A549 (cell line): ENCODE results near the gene ETV3. TPM values are rescaled to one million over a fixed set of nuclear protein-coding genes. Genes with fewer than 3 reads are reported as not detected.

Experiments used
- ATAC-seq, 2 experiments: fragments of 200-7000 bp in 1 of 2; fragments of >200 bp in 1 of 2; cut with Nextera tagmentation in 1 of 2; cut with Tn5 transposase in 1 of 2; 3 replicates each; pipeline versions ENCODE4 v1.8.0 to v1.9.1; 2018 to 2020; ENCODE audit warnings: mild to moderate bottlenecking in 1 of 2, moderate library complexity in 1 of 2
- CTCF ChIA-PET: fragments of 300-600 bp; sonication (Branson Sonifier 250); formaldehyde crosslinking; extraction: SDS; loops from one replicate; lab custom pipeline; 2021; ENCODE audit warnings: antibody characterized with exemption, inconsistent platforms; lab: Yijun Ruan, JAX
- POLR2A ChIA-PET: fragments of 350-600 bp; formaldehyde crosslinking; extraction: SDS; loops from one replicate; lab custom pipeline; 2021; ENCODE audit warnings: antibody characterized with exemption, inconsistent platforms; lab: Yijun Ruan, JAX
- DNase-seq, 2 experiments: peaks; one replicate each; pipeline versions ENCODE4 v3.0.0 to v3.0.0-alpha.2; 2011 to 2016; ENCODE audit warnings: low read depth in 1 of 2, low spot score in 1 of 2
- FAIRE-seq: peaks from 2 replicates; lab custom pipeline; 2011; peaks lifted over from hg19 to GRCh38; lab: Jason Lieb, UNC
- H3K27ac ChIP-seq, 2 experiments: fragments of >200 bp; sonication (Bioruptor Twin); formaldehyde crosslinking; 3 replicates each; pipeline ENCODE4 v1.5.1; 2016 to 2017
- H3K4me1 ChIP-seq: fragments of >200 bp; sonication (Bioruptor Twin); formaldehyde crosslinking; 3 replicates; pipeline ENCODE4 v1.6.1; 2016
- H3K4me2 ChIP-seq: fragments of >200 bp; sonication (Bioruptor Twin); formaldehyde crosslinking; 3 replicates; pipeline ENCODE4 v1.6.1; 2016
- H3K4me3 ChIP-seq: fragments of >200 bp; sonication (Bioruptor Twin); formaldehyde crosslinking; 3 replicates; pipeline ENCODE4 v1.5.1; 2016
- H3K9me3 ChIP-seq: fragments of >200 bp; sonication (Bioruptor Twin); formaldehyde crosslinking; 3 replicates; pipeline ENCODE4 v1.6.1; 2016
- CBX2 ChIP-seq: fragments of 200-600 bp; sonication (generic); IDR thresholded peaks from 2 replicates; pipeline ENCODE4 v1.6.1; 2016; ENCODE audit warnings: low read depth, mild to moderate bottlenecking, borderline replicate concordance
- EP300 ChIP-seq, 2 experiments: fragments of >200 bp; sonication (Bioruptor Twin); formaldehyde crosslinking; IDR thresholded peaks; 2 replicates in 1 of 2; 3 replicates in 1 of 2; pipeline ENCODE4 v1.6.1; 2016 to 2017
- GATA3 ChIP-seq: IDR thresholded peaks from 2 replicates; pipeline ENCODE4 v1.6.1; 2012; ENCODE audit warnings: borderline replicate concordance
- HOXB13 ChIP-seq: fragments of 250-450 bp; sonication (Bioruptor Pico); IDR thresholded peaks from 2 replicates; pipeline ENCODE4 v1.5.0; 2020; ENCODE audit warnings: low read depth, mild to moderate bottlenecking, moderate library complexity
- KDM5A ChIP-seq: fragments of 200-600 bp; sonication (generic); IDR thresholded peaks from 2 replicates; pipeline ENCODE4 v1.6.1; 2016; ENCODE audit warnings: antibody characterized with exemption, mild to moderate bottlenecking
- MAZ ChIP-seq: fragments of 150-350 bp; IDR thresholded peaks from 2 replicates; pipeline ENCODE4 v1.6.1; 2014; ENCODE audit warnings: antibody characterized with exemption, low read depth, low read length, borderline replicate concordance
- MYC ChIP-seq: IDR thresholded peaks from 2 replicates; pipeline ENCODE4 v1.6.1; 2012; ENCODE audit warnings: mild to moderate bottlenecking, inconsistent platforms, low read length, improper control_type of control experiment, borderline replicate concordance
- NR3C1 ChIP-seq: fragments of >200 bp; sonication (Bioruptor Twin); formaldehyde crosslinking; IDR thresholded peaks from 3 replicates; pipeline ENCODE4 v1.6.1; 2017
- RCOR1 ChIP-seq: fragments of 150-350 bp; IDR thresholded peaks from 2 replicates; pipeline ENCODE4 v1.6.1; 2014; ENCODE audit warnings: antibody characterized with exemption, low read length, low read depth
- SREBF2 ChIP-seq: fragments of 450-650 bp; IDR thresholded peaks from 2 replicates; pipeline ENCODE4 v1.6.1; 2014; ENCODE audit warnings: mild to moderate bottlenecking, moderate library complexity
- TFCP2L1 ChIP-seq: fragments of 250-450 bp; sonication (Bioruptor Pico); IDR thresholded peaks from 2 replicates; pipeline ENCODE4 v1.5.0; 2021; ENCODE audit warnings: mild to moderate bottlenecking
- ZC3H11A ChIP-seq: fragments of 450-650 bp; IDR thresholded peaks from 2 replicates; pipeline ENCODE4 v1.6.1; 2014; ENCODE audit warnings: antibody characterized with exemption, mild to moderate bottlenecking
- ZFP36 ChIP-seq: fragments of 450-650 bp; IDR thresholded peaks from 2 replicates; pipeline ENCODE4 v1.6.1; 2014; ENCODE audit warnings: borderline replicate concordance; ENCODE audit not compliant: partially characterized antibody
- ZNF302 ChIP-seq: fragments of 250-450 bp; sonication (Bioruptor Pico); IDR thresholded peaks from 2 replicates; pipeline ENCODE4 v1.9.0; 2021; ENCODE audit warnings: inconsistent platforms, mild to moderate bottlenecking, moderate library complexity
- ZSCAN20 ChIP-seq: fragments of 250-450 bp; sonication (Bioruptor Pico); IDR thresholded peaks from 2 replicates; pipeline ENCODE4 v1.8.0; 2022; ENCODE audit warnings: mild to moderate bottlenecking, moderate library complexity
- WGBS: methylation state at CpG from one replicate; pipeline ENCODE4 v1.1.6; 2017; ENCODE audit errors: missing lambda C conversion rate; 5-methylcytosine and 5-hydroxymethylcytosine counted together
- polyA plus RNA-seq, 4 experiments: library from polyadenylated mRNA; depleted of rRNA in 3 of 4; stranded (reverse); fragments of >200 nt; fragmentation: RNase III in 1 of 4; extraction: RNeasy Plus Mini Kit Qiagen cat#74134 plus additional on column Dnase treatment in 1 of 4; gene quantifications; 2 replicates in 3 of 4; 3 replicates in 1 of 4; pipeline ENCODE4 v1.2.3, GENCODE V29; 2011 to 2017
- TF ChIP-seq, protein P1 (sequence below): IDR thresholded peaks from 2 replicates; pipeline ENCODE4 v1.6.1; 2012
- TF ChIP-seq, protein P2 (sequence below): fragments of >200 bp; sonication (Bioruptor Twin); formaldehyde crosslinking; IDR thresholded peaks from 3 replicates; pipeline ENCODE4 v1.6.1; 2016
- TF ChIP-seq, protein P3 (sequence below): IDR thresholded peaks from 2 replicates; pipeline ENCODE4 v1.6.1; 2012; ENCODE audit warnings: low read depth, borderline replicate concordance
- TF ChIP-seq, protein P4 (sequence below): IDR thresholded peaks from 2 replicates; pipeline ENCODE4 v1.6.1; 2012
- TF ChIP-seq, protein P5 (sequence below): fragments of >200 bp; sonication (Bioruptor Twin); formaldehyde crosslinking; IDR thresholded peaks from 3 replicates; pipeline ENCODE4 v1.5.1; 2016

ETV3 gene
- polyA plus RNA-seq, 2 of the 4 experiments (the other 2 are of a cell fraction), result 11.1 to 14.5 TPM

DNA sequence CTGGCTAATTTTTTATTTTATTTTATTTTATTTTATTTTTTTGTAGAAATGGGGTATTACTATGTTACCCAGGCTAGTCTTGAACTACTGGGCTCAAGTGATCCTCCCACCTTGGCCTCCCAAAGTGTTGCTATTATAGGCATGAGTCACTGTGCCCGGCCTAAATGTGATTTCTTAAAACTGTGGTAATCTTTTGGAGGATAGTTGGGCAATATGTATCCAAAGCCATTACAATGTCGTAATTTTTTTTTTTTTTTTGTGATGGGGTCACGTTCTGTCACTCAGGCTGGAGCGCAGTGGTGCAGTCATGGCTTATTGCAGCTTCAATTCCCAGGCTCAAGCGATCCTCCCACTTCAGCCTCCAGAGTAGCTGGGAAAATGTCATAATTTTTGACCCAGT, 52.8 kb downstream of the ETV3 start:
- ChIA-PET CTCF (interaction anchor here (0.7 to 6.9 kb wide), 3 partner anchors 12 to 68 kb away, joined by 5 to 437 read pairs (median 104); partner anchors contain the start of gene ETV3L), POLR2A (no interaction called here)
- DNase-seq (no peak), FAIRE-seq (no peak), ATAC-seq (no peak)
- 62% methylated on average over 5 of the region's 5 CpGs for WGBS
- H3K27ac ChIP-seq, result no peak overlapping the region
- H3K9me3 ChIP-seq, result no peaks in the 10 kb centered on the region
- H3K4me2 ChIP-seq, result no peak overlapping the region
- no peak overlapping the region for H3K4me3 ChIP-seq
- TF ChIP-seq MYC (no peak), SREBF2 (no peak), KDM5A (no peak), ZSCAN20 (no peak), GATA3 (no peak), HOXB13 (CRISPR knock-in tag) (no peak), ZFP36 (no peak), NR3C1 (no peak), CBX2 (no peak), ZC3H11A (no peak), ZNF302 (no peak), RCOR1 (no peak), TFCP2L1 (no peak)
- TF ChIP-seq, protein P1, sequence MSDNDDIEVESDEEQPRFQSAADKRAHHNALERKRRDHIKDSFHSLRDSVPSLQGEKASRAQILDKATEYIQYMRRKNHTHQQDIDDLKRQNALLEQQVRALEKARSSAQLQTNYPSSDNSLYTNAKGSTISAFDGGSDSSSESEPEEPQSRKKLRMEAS, result no peak
- TF ChIP-seq, protein P2, sequence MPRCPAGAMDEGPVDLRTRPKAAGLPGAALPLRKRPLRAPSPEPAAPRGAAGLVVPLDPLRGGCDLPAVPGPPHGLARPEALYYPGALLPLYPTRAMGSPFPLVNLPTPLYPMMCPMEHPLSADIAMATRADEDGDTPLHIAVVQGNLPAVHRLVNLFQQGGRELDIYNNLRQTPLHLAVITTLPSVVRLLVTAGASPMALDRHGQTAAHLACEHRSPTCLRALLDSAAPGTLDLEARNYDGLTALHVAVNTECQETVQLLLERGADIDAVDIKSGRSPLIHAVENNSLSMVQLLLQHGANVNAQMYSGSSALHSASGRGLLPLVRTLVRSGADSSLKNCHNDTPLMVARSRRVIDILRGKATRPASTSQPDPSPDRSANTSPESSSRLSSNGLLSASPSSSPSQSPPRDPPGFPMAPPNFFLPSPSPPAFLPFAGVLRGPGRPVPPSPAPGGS, result no peak
- TF ChIP-seq, protein P3, sequence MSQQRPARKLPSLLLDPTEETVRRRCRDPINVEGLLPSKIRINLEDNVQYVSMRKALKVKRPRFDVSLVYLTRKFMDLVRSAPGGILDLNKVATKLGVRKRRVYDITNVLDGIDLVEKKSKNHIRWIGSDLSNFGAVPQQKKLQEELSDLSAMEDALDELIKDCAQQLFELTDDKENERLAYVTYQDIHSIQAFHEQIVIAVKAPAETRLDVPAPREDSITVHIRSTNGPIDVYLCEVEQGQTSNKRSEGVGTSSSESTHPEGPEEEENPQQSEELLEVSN, result no peak
- TF ChIP-seq, protein P4, sequence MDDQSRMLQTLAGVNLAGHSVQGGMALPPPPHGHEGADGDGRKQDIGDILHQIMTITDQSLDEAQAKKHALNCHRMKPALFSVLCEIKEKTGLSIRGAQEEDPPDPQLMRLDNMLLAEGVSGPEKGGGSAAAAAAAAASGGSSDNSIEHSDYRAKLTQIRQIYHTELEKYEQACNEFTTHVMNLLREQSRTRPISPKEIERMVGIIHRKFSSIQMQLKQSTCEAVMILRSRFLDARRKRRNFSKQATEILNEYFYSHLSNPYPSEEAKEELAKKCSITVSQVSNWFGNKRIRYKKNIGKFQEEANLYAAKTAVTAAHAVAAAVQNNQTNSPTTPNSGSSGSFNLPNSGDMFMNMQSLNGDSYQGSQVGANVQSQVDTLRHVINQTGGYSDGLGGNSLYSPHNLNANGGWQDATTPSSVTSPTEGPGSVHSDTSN, result no peak
- H3K4me1 ChIP-seq, result no peaks in the 10 kb centered on the region

DNA sequence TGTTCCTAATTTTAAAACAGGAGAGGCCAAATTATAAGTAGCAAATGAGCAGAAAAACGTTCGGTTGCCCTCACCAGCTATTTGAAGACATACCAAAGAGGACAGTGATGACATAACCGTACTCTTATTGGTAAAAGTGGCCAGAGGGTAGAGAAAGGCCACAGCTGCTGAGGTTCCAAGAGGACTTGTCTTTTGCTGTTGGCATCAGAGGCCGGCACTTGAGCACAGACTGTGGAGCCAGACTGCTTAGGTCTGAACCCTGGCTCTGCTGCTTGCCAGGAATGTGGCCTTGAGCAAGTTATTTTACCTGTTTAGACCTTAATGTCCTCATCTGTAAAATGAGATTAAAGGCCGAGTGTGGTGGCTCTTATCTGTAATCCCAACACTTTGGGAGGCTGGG, 53.5 kb downstream of the ETV3 start:
- ATAC-seq, result no peak
- ChIA-PET POLR2A (no interaction called here), CTCF (interaction anchor here (0.7 to 3.1 kb wide), 2 partner anchors 11 to 71 kb away, joined by 5 to 18 read pairs; no protein-coding TSS in a partner anchor)
- H3K4me3 ChIP-seq, result no peak overlapping the region
- FAIRE-seq, result no peak
- no peak overlapping the region for H3K27ac ChIP-seq
- no peak for TF ChIP-seq NR3C1
- TF ChIP-seq, protein P5, sequence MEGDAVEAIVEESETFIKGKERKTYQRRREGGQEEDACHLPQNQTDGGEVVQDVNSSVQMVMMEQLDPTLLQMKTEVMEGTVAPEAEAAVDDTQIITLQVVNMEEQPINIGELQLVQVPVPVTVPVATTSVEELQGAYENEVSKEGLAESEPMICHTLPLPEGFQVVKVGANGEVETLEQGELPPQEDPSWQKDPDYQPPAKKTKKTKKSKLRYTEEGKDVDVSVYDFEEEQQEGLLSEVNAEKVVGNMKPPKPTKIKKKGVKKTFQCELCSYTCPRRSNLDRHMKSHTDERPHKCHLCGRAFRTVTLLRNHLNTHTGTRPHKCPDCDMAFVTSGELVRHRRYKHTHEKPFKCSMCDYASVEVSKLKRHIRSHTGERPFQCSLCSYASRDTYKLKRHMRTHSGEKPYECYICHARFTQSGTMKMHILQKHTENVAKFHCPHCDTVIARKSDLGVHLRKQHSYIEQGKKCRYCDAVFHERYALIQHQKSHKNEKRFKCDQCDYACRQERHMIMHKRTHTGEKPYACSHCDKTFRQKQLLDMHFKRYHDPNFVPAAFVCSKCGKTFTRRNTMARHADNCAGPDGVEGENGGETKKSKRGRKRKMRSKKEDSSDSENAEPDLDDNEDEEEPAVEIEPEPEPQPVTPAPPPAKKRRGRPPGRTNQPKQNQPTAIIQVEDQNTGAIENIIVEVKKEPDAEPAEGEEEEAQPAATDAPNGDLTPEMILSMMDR, result no peak
- no peak for TF ChIP-seq EP300 (IDR thresholded peaks at IDR 0.05)
- no peaks in the 10 kb centered on the region for H3K4me1 ChIP-seq
- H3K9me3 ChIP-seq, result no peaks in the 10 kb centered on the region
- no peak for DNase-seq
- WGBS, result 53% methylated on average over 5 of the region's 5 CpGs
- no peak overlapping the region for H3K4me2 ChIP-seq

DNA sequence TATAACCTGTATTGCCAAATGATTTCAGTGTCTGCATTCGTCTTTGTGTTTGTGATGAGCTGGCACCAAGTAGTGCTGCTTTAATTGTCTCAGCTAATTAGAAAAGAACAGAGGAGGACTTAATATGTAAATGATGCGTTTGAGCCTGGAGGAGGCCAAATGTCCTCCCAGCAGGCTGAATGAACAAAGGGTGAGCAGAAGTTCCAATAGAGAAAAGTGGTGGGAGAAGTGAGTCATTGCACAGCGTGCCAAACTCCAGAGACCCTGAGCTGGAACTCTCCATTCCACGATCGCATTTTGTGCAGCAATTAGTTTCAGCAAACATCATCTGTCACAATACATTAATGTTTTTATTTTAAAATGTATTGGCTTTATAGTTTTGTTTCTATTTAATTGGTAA, 56.5 kb downstream of the ETV3 start:
- Histone ChIP-seq H3K4me1 (no peaks in the 10 kb centered on the region), H3K4me2 (no peak overlapping the region), H3K4me3 (no peak overlapping the region), H3K9me3 (no peaks in the 10 kb centered on the region)
- ATAC-seq, result no peak
- no peak for DNase-seq
- POLR2A ChIA-PET, result no interaction called here
- no peak for TF ChIP-seq NR3C1
- TF ChIP-seq MAZ, result no peak
- TF ChIP-seq, all 56 proteins: peak for 0
- CTCF ChIA-PET, result interaction anchor here (1.8 to 4.6 kb wide), 3 partner anchors 9 to 75 kb away, joined by 6 to 44 read pairs (median 7); no protein-coding TSS in a partner anchor
- no peak for FAIRE-seq
- 55% methylated on average over 5 of the region's 5 CpGs for WGBS
- H3K27ac ChIP-seq, result no peak overlapping the region
